GM12873 (cell line): ENCODE data around the gene RNF220.
A peak's percentile ranks its signal among the peaks of the same experiment; 100 is the strongest.

Source experiments
- TF ChIP-seq, protein P1 (sequence below): IDR thresholded peaks from 2 replicates; pipeline ENCODE4 v1.5.1; 2012; ENCODE audit warnings: low read depth, mild to moderate bottlenecking, moderate library complexity, low read length, control low read depth; ENCODE audit not compliant: insufficient read depth; ENCODE audit errors: missing control alignments

RNF220 gene

DNA sequence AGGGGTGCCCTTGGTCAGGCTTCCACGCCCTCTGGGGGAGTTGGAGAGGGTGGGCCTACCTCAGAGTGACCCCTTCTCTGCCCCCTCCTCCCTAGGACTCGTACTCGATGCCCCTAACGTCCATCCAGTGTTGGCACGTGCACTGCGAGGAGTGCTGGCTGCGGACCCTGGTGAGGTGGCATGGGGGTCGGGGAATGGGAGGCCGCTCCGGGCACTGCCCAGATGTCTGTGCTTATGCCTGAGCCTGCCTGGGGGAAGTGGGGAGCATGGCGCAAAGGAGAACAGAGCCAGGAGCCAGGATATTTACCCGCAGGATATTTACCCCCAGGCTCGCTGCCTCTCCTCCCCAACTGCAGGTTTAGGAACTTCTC is 244.7 kb downstream of the RNF220 start:
- TF ChIP-seq, protein P1, sequence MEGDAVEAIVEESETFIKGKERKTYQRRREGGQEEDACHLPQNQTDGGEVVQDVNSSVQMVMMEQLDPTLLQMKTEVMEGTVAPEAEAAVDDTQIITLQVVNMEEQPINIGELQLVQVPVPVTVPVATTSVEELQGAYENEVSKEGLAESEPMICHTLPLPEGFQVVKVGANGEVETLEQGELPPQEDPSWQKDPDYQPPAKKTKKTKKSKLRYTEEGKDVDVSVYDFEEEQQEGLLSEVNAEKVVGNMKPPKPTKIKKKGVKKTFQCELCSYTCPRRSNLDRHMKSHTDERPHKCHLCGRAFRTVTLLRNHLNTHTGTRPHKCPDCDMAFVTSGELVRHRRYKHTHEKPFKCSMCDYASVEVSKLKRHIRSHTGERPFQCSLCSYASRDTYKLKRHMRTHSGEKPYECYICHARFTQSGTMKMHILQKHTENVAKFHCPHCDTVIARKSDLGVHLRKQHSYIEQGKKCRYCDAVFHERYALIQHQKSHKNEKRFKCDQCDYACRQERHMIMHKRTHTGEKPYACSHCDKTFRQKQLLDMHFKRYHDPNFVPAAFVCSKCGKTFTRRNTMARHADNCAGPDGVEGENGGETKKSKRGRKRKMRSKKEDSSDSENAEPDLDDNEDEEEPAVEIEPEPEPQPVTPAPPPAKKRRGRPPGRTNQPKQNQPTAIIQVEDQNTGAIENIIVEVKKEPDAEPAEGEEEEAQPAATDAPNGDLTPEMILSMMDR: no peak

DNA sequence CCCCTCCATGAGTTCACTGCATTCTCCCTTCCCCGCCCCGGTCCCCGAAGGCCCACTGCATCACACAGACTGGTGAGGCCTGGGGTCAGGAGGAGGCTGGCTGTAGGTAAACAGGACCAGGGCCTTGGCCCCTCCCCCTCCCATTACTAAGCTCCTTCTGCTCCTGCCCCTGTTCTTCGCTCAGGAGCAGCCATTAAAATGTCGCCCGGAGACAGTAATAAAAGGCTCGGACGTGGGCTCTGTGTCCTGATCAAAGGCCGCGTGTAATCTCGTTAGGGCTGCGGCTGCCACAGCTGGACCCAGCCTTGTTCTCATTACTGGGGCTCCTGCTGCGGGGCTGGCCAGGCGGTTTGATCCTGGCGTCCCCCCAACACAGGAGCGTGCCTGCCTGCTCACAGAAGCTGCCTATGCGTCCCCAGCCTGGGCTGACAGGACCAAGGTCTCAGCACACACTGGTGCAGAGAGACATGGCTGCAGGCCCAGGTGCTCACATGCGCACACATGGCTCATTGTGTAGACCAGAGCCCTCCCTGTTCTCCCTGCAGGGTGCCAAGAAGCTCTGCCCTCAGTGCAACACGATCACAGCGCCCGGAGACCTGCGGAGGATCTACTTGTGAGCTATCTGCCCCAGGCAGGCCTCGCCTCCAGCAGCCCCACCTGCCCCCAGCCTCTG is 245.2 kb downstream of the RNF220 start:
- TF ChIP-seq, protein P1: no peak

DNA sequence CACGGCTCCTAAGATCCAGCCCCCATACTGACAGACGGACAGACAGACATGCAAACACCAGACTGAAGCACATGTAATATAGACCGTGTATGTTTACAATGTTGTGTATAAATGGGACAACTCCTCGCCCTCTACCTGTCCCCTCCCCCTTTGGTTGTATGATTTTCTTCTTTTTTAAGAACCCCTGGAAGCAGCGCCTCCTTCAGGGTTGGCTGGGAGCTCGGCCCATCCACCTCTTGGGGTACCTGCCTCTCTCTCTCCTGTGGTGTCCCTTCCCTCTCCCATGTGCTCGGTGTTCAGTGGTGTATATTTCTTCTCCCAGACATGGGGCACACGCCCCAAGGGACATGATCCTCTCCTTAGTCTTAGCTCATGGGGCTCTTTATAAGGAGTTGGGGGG is 246.0 kb downstream of the RNF220 start:
- TF ChIP-seq, protein P1: no peak

DNA sequence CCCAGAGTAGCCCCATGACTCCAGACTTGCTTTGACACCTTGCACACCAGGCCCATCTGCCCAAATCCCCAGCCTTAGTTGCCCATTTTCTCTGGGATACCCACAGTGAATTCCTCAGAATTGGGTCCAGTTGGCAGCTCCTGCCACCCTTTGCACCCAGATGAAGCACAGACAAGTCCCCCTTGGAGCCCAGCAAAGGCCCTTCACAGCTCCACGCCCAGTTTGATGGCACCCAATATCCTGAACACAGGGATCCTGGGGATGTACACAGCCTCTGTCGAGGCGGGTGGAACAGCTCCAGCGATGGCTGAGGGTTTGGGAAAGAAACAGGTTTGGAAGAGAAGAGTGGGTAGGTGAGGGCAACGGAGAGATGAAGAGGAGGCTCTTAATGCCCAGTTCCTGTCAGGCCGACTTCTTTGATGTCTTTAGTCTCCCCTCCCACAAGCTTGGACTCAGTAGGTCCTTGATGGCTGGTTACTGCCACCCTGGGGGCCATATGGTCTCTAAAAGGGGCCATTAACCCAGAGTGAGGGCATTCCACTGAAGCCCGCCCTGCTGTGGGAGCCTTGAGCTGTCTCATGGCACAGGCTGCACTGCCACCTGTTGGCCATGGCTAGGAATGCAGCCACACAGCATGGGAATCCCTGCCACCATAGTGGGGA is 247.5 kb downstream of the RNF220 start:
- TF ChIP-seq, protein P1: peak; percentile 99

- TF ChIP-seq, protein P1: no peak
Observed at GRCh38 chr1:44653107-44653964, 248.3 kb downstream of the RNF220 start.

DNA sequence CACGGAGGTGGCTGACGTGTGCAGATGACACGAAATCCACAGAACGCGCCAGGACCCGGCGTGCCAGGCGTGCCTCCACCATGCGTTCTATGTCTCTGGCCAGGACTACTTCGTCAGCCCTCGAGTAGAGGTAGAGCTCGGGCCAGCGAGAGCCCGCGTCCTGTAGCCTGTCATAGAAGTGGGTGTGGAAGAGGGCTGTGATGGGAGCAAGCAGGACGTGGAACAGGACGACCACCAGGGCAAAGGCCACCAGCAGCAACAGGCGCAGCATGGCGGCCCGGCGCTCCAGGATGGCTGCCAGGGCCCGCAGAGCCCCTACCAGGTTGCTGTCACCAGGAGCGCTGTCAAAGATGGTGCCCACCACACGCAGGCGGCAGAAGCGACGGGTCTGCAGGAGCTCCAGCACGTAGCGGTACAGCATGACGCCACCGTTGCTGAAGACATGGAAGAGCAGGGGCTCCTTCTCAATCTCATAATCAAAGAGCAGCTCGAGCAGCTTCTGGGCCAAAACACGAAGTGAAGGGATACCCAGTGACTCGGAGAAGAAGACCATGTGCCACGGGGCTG is 249.6 kb downstream of the RNF220 start:
- TF ChIP-seq, protein P1: no peak

- TF ChIP-seq, protein P1: peak; percentile 89
Observed at GRCh38 chr1:44655609-44656008, 250.6 kb downstream of the RNF220 start.
